Left lung (tissue), 10 donors: ENCODE results near the gene IFT81. TPM values are rescaled to one million over a fixed set of nuclear protein-coding genes. Genes with fewer than 3 reads are reported as not detected.
A peak's percentile ranks its signal among the peaks of the same experiment; 100 is the strongest.
"Not testable (repeated sequence)": the region's sequence is repeated elsewhere in the genome, so short reads cannot be mapped to it uniquely, and the experiment has no call there.

ENCODE experiments used
- ATAC-seq: fragments of 200-7000 bp; cut with Tn5 transposase; one replicate; pipeline ENCODE4 v1.9.1; 2020; ENCODE audit warnings: moderate library complexity
- DNase-seq, 4 donors: peaks; one replicate each; pipeline ENCODE4 v3.0.0-alpha.2; 2013 to 2020
- H3K27ac ChIP-seq, 2 donors: fragments of 200-600 bp; sonication (generic) in 1 of 2; one replicate each; pipeline versions ENCODE4 v1.5.0 to v1.8.0; 2020 to 2021
- H3K27me3 ChIP-seq, 2 donors: fragments of 200-600 bp; sonication (generic) in 1 of 2; one replicate each; pipeline versions ENCODE4 v1.5.0 to v1.8.0; 2020 to 2021
- H3K36me3 ChIP-seq, 2 donors: fragments of 200-600 bp; sonication (generic) in 1 of 2; one replicate each; pipeline versions ENCODE4 v1.5.0 to v1.8.0; 2020 to 2021
- H3K4me1 ChIP-seq, 2 donors: fragments of 200-600 bp; one replicate each; pipeline ENCODE4 v1.8.0; 2021
- H3K4me3 ChIP-seq, 2 donors: fragments of 200-600 bp; sonication (generic) in 1 of 2; one replicate each; pipeline versions ENCODE4 v1.5.0 to v1.8.0; 2020 to 2021; ENCODE audit warnings: mild to moderate bottlenecking in 1 of 2
- H3K9me3 ChIP-seq, 2 donors: fragments of 200-600 bp; sonication (generic) in 1 of 2; one replicate each; pipeline versions ENCODE4 v1.5.0 to v1.8.0; 2020 to 2021
- intact Hi-C, 2 donors: fragments of 100-400 bp; cut with DNase I; formaldehyde crosslinking; loops; one replicate each; pipeline versions ENCODE4 v1.11.2 to v1.14.2; 2022
- polyA plus RNA-seq, 6 donors: library from polyadenylated mRNA; unstranded; fragments of 120-200 nt; gene quantifications; one replicate each; pipeline ENCODE4 v1.2.1, GENCODE V29; 2013; ENCODE audit not compliant: insufficient read length in 6 of 6
- total RNA-seq, 2 donors: library from RNA; stranded (reverse); fragmentation: NEBNext Ultra II Directional; extraction: Animal tissue kit (Norgen Biotek cat#: 25700); gene quantifications; one replicate each; pipeline ENCODE4 v1.2.1, GENCODE V29; 2021
- TF ChIP-seq, protein P1 (sequence below), 2 donors: fragments of 200-600 bp; sonication (generic) in 1 of 2; IDR thresholded peaks; one replicate each; pipeline versions ENCODE4 v1.5.0 to v1.8.0; 2021; ENCODE audit warnings: antibody characterized with exemption in 2 of 2
- donor health status: DM: no; HTN: yes; CAD: no.
- donor health status: DM: no; HTN: no; CAD: no.

The IFT81 gene
- total and polyA plus RNA-seq, 8 donors = 11.0 to 47.6 (median 40.8) TPM

DNA sequence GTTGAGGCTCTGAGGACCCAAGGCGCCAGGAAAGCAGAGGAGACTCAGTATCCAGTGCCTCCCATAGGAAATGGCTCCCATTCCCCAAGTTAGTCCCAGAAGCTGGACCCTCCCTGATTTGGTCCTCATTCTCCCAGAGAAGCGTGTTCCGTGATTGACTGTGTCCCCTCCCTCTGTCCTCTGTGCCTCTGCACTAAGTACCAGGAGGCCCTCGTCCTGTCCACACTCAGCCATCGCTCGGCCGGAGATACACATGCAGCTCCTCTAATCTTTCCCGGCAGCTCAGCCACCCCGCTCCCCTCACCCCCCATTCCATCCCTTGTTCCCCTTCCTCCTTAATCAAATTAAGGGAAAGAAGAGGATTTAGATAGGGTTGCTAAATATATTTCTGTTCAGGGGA, 128.6 kb downstream of the IFT81 start:
- ATAC-seq = no peak
- H3K9me3 ChIP-seq = no peaks in the 10 kb centered on the region
- TF ChIP-seq, protein P1, sequence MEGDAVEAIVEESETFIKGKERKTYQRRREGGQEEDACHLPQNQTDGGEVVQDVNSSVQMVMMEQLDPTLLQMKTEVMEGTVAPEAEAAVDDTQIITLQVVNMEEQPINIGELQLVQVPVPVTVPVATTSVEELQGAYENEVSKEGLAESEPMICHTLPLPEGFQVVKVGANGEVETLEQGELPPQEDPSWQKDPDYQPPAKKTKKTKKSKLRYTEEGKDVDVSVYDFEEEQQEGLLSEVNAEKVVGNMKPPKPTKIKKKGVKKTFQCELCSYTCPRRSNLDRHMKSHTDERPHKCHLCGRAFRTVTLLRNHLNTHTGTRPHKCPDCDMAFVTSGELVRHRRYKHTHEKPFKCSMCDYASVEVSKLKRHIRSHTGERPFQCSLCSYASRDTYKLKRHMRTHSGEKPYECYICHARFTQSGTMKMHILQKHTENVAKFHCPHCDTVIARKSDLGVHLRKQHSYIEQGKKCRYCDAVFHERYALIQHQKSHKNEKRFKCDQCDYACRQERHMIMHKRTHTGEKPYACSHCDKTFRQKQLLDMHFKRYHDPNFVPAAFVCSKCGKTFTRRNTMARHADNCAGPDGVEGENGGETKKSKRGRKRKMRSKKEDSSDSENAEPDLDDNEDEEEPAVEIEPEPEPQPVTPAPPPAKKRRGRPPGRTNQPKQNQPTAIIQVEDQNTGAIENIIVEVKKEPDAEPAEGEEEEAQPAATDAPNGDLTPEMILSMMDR (IDR thresholded peaks at IDR 0.05) = no peak
- intact Hi-C loops = no loop called here
- H3K4me3 ChIP-seq = no peak overlapping the region
- no peaks in the 10 kb centered on the region for H3K27me3 ChIP-seq
- DNase-seq = no peak
- H3K4me1 ChIP-seq = peaks cover 3 to 57% of the 10 kb centered on the region in 2 donors
- H3K27ac ChIP-seq = no peak overlapping the region
- no peaks in the 10 kb centered on the region for H3K36me3 ChIP-seq

DNA sequence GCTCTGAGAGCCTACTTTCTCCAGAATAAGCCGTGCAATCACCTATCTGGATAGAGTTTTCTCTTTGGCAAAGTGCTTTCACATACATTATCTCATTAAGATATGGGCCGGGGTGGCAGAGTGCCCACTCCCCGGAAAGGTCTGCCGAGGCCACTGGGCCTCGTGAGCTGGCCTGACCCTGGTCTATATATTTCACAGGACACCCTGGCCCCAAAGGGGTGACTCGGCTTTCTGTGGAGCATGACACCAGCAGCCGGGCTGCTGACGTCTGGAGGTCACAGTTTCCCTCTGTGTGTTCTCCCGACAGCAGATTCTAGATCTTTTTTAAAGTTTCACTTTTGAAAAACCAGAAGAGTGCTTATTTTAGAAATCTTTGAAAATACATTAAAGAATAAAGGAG, 129.0 kb downstream of the IFT81 start:
- Histone ChIP-seq H3K4me3 (no peak overlapping the region), H3K36me3 (no peaks in the 10 kb centered on the region), H3K27ac (peak overlapping the region; percentile 21 to 34), H3K9me3 (no peaks in the 10 kb centered on the region), H3K4me1 (peaks cover 3 to 55% of the 10 kb centered on the region in 2 donors), H3K27me3 (no peaks in the 10 kb centered on the region)
- DNase-seq (peak in 1 of 4 donors; percentile 76), ATAC-seq (peak; percentile 52)
- TF ChIP-seq, protein P1 (IDR thresholded peaks at IDR 0.05) = no peak
- intact Hi-C loops = no loop called here

DNA sequence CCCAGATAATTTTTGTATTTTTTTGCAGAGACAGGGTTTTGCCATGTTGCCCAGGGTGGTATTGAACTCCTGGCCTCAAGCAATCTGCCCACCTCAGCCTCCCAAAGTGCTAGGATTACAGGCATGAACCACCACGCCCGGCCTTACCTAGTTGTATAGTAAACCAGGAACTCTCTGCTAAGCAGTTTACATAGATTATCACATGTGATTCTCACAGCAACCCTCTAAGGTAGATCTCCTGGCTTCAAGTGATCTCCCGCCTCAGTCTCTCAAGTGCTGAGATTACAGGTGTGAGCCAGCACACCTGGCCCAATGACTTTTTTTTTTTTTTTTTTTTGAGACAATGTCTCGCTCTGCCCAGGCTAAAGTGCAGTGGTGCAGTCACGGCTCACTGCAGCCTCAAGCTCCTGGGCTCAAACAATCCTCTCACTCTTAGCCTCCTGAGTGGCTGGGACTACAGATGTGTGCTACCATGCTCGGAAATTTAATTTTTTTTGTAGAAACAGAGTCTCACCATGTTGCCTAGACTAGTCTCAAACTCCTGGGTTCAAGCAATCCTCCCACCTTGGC, 130.9 kb downstream of the IFT81 start:
- DNase-seq (no peak), ATAC-seq (no peak)
- Histone ChIP-seq H3K4me1 (peaks cover 3 to 38% of the 10 kb centered on the region in 2 donors), H3K27ac (no peak overlapping the region), H3K36me3 (no peaks in the 10 kb centered on the region), H3K9me3 (no peaks in the 10 kb centered on the region), H3K4me3 (no peak overlapping the region), H3K27me3 (no peaks in the 10 kb centered on the region)
- intact Hi-C loops = no loop called here
- TF ChIP-seq, protein P1 (IDR thresholded peaks at IDR 0.05) = no peak

DNA sequence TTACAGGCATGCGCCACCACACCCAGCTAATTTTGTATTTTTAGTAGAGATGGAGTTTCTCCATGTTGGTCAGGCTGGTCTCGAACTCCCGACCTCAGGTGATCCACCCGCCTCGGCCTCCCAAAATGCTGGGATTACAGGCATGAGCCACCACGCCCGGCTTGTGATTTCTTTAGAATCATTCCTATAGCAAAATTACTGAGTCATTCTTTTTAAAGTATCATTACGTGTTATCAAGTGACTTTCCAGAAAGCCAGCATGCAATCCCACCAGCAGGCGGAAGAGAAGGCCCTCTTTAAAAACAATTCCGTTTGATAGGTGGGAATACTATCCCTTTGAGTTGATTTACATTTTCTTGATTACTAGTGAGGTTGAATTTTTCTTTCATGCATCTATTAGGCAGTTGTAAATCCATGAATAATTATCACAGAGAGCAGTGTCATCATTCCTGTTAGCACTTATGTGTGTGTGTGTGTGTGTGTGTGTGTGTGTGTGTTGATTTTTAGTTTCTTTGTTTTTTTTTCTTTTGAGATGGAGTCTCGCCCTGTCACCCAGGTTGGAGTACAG, 131.8 kb downstream of the IFT81 start:
- H3K9me3 ChIP-seq, ATAC-seq, H3K27me3 ChIP-seq, DNase-seq, H3K36me3 ChIP-seq, intact Hi-C loops, H3K4me3 ChIP-seq: not testable (repeated sequence)
- Histone ChIP-seq H3K4me1 (peaks cover 3 to 38% of the 10 kb centered on the region in 2 donors), H3K27ac (peak overlapping the region in 1 of 2 donors; percentile 75)

DNA sequence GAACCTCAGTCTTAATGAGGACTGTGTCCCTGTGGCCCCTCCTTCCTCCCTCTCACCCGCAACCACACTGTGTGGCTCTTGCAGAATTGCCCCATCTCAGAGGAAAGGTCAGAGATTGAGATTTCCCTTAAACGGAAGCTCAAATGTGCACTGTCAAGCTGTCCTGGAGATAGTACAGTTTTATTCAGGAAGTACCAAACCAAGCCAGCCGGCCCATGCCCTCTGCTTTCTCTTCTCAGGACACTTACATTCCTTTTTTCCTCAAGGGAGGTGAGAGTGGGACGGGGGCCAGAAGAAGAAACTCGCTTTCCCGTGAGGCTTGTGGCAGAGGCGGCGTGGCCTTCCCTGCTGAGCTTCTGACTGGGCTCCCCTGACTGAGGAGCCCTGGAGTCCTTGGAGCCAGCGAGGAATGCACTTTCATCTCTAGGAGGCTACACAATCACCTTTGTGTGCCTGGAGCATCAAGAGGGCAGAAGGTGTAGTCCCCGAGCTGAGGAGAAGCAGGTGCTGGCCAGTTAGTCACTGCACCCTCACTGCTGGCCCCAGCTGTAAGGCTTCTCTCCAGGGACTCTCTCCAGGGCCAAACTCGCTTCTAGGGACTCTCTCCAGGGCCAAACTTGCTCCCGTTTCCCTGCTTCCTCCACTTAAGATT, 132.7 kb downstream of the IFT81 start:
- intact Hi-C loops = no loop called here
- ATAC-seq (peak; percentile 78), DNase-seq (peak in 2 of 4 donors; percentile 55 to 76)
- peaks cover 3 to 38% of the 10 kb centered on the region in 2 donors for H3K4me1 ChIP-seq
- peak overlapping the region; percentile 19 to 75 for H3K27ac ChIP-seq
- no peaks in the 10 kb centered on the region for H3K36me3 ChIP-seq
- no peaks in the 10 kb centered on the region for H3K9me3 ChIP-seq
- no peaks in the 10 kb centered on the region for H3K27me3 ChIP-seq
- TF ChIP-seq, protein P1 (IDR thresholded peaks at IDR 0.05) = no peak
- H3K4me3 ChIP-seq = no peak overlapping the region
